Progenitor cell of endocrine pancreas (in vitro differentiated cells): Measurements from ENCODE around the gene FAM83F. TPM values are rescaled to one million over a fixed set of nuclear protein-coding genes. Genes with fewer than 3 reads are reported as not detected.

Experiments
- DNase-seq: peaks from one replicate; pipeline ENCODE4 v3.0.0; 2021; ENCODE audit warnings: low spot score; ENCODE audit not compliant: unreplicated experiment
- H3K27ac Mint-ChIP-seq: 2 replicates; pipeline ENCODE4 v1.8.0; 2021; ENCODE audit warnings: mild to moderate bottlenecking, moderate library complexity, mixed read lengths
- H3K27me3 Mint-ChIP-seq: 2 replicates; pipeline ENCODE4 v1.8.0; 2021; ENCODE audit warnings: mixed read lengths
- H3K36me3 Mint-ChIP-seq: 2 replicates; pipeline ENCODE4 v1.8.0; 2022; ENCODE audit warnings: mixed read lengths; ENCODE audit not compliant: insufficient read depth
- H3K4me1 Mint-ChIP-seq: 2 replicates; pipeline ENCODE4 v1.8.0; 2021; ENCODE audit warnings: low read depth, mixed read lengths
- H3K4me3 Mint-ChIP-seq: 2 replicates; pipeline ENCODE4 v1.8.0; 2021; ENCODE audit warnings: low read depth, mild to moderate bottlenecking, moderate library complexity, mixed read lengths
- H3K9me3 Mint-ChIP-seq: 2 replicates; pipeline ENCODE4 v1.8.0; 2021; ENCODE audit warnings: low read depth, mixed read lengths
- total RNA-seq: library from RNA; stranded (reverse); gene quantifications from 2 replicates; pipeline ENCODE4 v1.2.1, GENCODE V29; 2021
- TF ChIP-seq, protein P1 (sequence below): fragments of 200-600 bp; sonication (generic); IDR thresholded peaks from one replicate; pipeline ENCODE4 v1.5.0; 2021; ENCODE audit warnings: antibody characterized with exemption, mild to moderate bottlenecking; ENCODE audit not compliant: unreplicated experiment

Gene FAM83F
- total RNA-seq, 1 donor from 2014 or later = 19.8 TPM

DNA sequence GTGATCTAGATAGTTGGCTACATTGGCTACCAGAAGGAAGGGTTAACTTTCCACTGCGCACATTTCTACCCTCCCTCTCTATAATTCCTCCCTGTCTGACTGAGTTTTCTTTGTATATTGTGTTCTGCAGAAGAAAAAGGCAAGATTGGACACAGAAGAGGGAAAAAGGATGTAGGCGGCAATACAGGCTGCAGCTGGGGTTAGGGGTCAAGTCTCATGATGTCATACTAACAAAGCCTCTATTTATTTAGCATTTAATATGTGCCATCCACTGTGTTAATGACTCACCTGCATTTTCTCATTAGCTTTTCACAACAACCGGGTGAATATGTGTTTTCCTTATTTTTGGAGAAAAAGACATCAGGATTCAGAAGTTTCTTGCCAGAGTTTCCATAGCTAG is 2.0 kb downstream of the FAM83F start:
- Mint-ChIP-seq H3K27me3 (peaks cover 17% of the 10 kb centered on the region), H3K4me1 (peaks cover 60% of the 10 kb centered on the region), H3K27ac (peak overlapping the region; percentile 53), H3K4me3 (peak overlapping the region; percentile 72), H3K9me3 (no peaks in the 10 kb centered on the region), H3K36me3 (no peaks in the 10 kb centered on the region)
- TF ChIP-seq, protein P1, sequence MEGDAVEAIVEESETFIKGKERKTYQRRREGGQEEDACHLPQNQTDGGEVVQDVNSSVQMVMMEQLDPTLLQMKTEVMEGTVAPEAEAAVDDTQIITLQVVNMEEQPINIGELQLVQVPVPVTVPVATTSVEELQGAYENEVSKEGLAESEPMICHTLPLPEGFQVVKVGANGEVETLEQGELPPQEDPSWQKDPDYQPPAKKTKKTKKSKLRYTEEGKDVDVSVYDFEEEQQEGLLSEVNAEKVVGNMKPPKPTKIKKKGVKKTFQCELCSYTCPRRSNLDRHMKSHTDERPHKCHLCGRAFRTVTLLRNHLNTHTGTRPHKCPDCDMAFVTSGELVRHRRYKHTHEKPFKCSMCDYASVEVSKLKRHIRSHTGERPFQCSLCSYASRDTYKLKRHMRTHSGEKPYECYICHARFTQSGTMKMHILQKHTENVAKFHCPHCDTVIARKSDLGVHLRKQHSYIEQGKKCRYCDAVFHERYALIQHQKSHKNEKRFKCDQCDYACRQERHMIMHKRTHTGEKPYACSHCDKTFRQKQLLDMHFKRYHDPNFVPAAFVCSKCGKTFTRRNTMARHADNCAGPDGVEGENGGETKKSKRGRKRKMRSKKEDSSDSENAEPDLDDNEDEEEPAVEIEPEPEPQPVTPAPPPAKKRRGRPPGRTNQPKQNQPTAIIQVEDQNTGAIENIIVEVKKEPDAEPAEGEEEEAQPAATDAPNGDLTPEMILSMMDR = no peak
- DNase-seq = no peak

DNA sequence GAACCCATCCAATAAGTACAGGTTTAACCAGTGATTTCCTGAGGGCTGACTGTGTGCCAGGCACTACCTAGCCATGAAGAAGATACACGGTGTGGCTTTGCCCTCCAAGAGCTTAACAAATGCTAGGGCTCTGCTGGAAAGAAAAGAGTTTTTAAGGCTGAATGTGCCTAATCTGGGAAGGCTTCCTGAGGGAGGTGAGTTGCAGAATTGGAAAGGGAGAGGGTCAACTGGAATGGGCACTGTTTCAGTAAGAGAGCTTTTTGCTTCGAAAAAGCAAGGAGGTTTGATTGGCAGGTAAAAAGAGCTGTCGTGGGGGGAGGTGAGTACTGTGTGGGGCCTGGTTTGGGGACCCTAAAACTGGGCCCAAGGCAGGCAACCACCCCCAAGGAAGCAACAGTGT is 2.7 kb downstream of the FAM83F start:
- Mint-ChIP-seq H3K36me3 (no peaks in the 10 kb centered on the region), H3K27ac (peak overlapping the region; percentile 58), H3K4me3 (no peak overlapping the region), H3K27me3 (peaks cover 12% of the 10 kb centered on the region), H3K9me3 (no peaks in the 10 kb centered on the region), H3K4me1 (peaks cover 64% of the 10 kb centered on the region)
- DNase-seq = no peak
- TF ChIP-seq, protein P1 = no peak

DNA sequence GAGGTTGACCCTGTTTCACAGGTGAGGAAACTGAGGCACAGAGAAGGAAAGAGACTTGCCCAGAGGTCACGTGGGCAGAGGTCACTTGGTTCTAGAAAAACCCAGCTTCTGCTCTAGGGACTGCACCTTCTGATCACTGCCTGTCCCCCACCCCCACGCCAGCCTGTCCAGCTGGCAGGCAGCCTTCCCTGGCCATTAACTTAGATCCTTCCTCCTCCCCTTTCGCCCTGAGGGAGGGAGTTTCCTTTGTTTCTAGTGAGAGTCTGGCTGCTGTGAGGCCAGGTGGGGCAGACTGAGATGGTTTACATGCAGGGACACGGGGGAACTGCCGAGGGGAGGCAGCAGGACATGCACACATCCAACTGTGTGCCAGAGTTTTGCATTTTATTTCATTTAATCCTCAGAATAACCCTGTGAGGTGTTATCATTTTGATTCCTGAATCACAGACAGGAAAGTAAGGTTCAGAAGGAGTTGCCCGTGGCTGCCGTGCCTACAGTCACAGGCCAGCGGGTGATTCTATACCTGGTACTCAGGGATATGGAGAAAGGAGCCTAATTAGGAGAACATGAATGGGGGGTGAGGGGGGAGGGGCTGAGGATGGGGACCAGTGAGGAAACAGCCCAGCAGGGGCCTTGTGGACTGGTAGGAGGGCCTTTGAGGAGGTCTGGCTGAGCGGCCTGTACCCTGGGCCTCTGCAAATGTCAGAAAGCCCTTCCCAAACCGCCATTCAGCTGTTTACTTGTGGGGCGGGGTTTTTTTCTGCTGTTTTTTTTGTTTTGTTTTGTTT is 3.4 kb downstream of the FAM83F start:
- no peak for DNase-seq
- Mint-ChIP-seq H3K4me1 (peaks cover 68% of the 10 kb centered on the region), H3K27me3 (peaks cover 7% of the 10 kb centered on the region), H3K36me3 (no peaks in the 10 kb centered on the region), H3K4me3 (peak overlapping the region; percentile 54), H3K27ac (peak overlapping the region; percentile 97), H3K9me3 (no peaks in the 10 kb centered on the region)
- TF ChIP-seq, protein P1 = no peak

DNA sequence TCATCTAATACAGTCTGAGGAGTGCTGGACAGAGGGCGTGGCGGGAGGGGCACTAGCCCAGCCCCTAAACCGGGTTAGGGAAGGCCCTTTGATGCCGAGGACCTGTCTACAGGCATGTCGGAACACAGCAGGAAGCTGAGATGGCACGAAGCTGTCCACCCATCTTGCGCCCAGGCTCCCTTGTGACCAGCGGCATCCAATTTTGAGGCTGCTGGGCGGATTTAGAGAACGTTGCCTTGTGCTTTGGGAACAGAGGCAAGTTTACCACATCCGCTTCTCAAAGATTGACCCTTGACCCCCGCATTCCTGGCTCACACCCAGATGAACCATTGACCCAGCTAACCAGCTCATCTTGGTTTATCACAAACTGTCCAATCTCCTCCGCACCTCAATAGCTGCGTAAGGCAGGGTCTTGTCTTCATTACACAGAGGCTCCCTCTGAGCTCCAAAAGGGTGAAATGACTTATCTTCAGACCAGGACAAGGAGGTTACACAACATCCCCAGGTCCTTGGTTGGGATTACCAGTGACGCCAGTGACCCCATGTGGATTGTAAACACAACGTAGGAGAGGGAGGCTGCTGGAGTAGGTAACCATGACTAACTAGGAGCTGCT is 4.5 kb downstream of the FAM83F start:
- TF ChIP-seq, protein P1 = no peak
- Mint-ChIP-seq H3K27me3 (no peaks in the 10 kb centered on the region), H3K27ac (no peak overlapping the region), H3K4me1 (peaks cover 62% of the 10 kb centered on the region), H3K4me3 (no peak overlapping the region), H3K36me3 (peaks cover 2% of the 10 kb centered on the region), H3K9me3 (no peaks in the 10 kb centered on the region)
- DNase-seq = no peak

DNA sequence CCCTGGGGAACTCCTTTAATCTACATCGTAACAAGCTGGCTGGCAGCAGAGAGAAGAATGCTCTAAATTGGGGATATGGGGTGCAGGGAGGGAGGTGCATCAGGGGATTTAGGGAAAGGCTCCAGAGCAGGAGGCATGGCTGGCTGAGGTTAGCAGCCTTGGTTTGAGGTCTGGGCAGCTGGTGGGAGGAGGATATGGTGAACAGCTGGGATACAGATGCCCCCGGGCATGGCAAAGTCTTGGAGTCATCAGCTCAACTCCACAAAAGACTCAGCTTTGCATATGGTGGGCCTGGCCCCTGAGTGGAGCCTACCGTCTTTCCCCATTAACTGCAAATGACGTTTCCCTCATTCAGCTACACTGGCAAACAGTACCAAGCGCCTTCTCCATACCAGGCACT is 5.4 kb downstream of the FAM83F start:
- TF ChIP-seq, protein P1 = no peak
- Mint-ChIP-seq H3K36me3 (peaks cover 5% of the 10 kb centered on the region), H3K4me1 (peaks cover 65% of the 10 kb centered on the region), H3K9me3 (no peaks in the 10 kb centered on the region), H3K27me3 (no peaks in the 10 kb centered on the region), H3K4me3 (no peak overlapping the region), H3K27ac (no peak overlapping the region)
- DNase-seq = no peak
